Stomach (tissue), 4 donors: ENCODE measurements around the gene ITPRID1.
A peak's percentile ranks its signal among the peaks of the same experiment; 100 is the strongest.

Experiments
- EP300 ChIP-seq: sonication (generic); formaldehyde crosslinking; IDR thresholded peaks from one replicate; pipeline ENCODE4 v1.6.1; 2017; ENCODE audit warnings: antibody characterized with exemption
- POLR2A ChIP-seq, 4 donors: fragments of 450-650 bp; IDR thresholded peaks; one replicate each; pipeline ENCODE4 v1.6.1; 2016; ENCODE audit warnings: antibody characterized with exemption in 4 of 4, control low read depth in 2 of 4, mild to moderate bottlenecking in 1 of 4, moderate library complexity in 1 of 4
- POLR2AphosphoS5 ChIP-seq, 3 donors: sonication (generic); formaldehyde crosslinking; IDR thresholded peaks; one replicate each; pipeline ENCODE4 v1.6.1; 2016; ENCODE audit warnings: antibody characterized with exemption in 3 of 3
- TF ChIP-seq, protein P1 (sequence below), 7 experiments: fragments of 450-650 bp in 4 of 7; fragments of 200-600 bp in 3 of 7; sonication (generic) in 3 of 7; IDR thresholded peaks; one replicate each; pipeline ENCODE4 v1.5.1; 2016 to 2019; ENCODE audit warnings: antibody characterized with exemption in 7 of 7, control low read depth in 2 of 7, mild to moderate bottlenecking in 1 of 7

DNA sequence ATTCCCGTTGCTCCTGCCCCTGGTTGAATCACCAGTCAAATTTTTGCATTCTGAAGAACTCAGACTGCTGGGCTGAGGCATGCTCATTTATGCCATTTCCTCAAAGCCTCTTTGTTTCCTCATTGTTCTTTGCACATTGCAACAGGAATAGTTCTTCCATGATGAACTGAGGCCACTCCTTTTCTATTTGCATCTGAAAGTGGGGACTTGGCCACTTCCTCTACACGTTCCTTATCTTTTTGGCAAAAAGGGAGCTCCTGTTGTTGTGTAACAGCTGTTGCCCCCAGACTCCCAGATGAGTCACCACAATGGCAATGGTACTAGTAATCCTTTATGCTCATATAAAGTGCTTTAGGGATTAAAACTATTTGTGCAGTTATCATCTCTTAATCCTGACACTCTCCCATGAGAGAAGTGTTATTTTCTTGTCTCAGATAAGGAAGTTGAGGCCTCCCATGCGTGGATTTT, 20.1 kb upstream of the ITPRID1 start:
- TF ChIP-seq, protein P1, sequence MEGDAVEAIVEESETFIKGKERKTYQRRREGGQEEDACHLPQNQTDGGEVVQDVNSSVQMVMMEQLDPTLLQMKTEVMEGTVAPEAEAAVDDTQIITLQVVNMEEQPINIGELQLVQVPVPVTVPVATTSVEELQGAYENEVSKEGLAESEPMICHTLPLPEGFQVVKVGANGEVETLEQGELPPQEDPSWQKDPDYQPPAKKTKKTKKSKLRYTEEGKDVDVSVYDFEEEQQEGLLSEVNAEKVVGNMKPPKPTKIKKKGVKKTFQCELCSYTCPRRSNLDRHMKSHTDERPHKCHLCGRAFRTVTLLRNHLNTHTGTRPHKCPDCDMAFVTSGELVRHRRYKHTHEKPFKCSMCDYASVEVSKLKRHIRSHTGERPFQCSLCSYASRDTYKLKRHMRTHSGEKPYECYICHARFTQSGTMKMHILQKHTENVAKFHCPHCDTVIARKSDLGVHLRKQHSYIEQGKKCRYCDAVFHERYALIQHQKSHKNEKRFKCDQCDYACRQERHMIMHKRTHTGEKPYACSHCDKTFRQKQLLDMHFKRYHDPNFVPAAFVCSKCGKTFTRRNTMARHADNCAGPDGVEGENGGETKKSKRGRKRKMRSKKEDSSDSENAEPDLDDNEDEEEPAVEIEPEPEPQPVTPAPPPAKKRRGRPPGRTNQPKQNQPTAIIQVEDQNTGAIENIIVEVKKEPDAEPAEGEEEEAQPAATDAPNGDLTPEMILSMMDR (IDR thresholded peaks at IDR 0.05) = no peak
- no peak for TF ChIP-seq EP300
- peak in 2 of 3 donors; percentile 12 to 83 for TF ChIP-seq POLR2AphosphoS5 (IDR thresholded peaks at IDR 0.05)
- TF ChIP-seq POLR2A (IDR thresholded peaks at IDR 0.05) = no peak
